ENCODE data around the gene KRTAP17-1. TPM values are rescaled to one million over a fixed set of nuclear protein-coding genes. Genes with fewer than 3 reads are reported as not detected.
"Not testable (repeated sequence)": the region's sequence is repeated elsewhere in the genome, so short reads cannot be mapped to it uniquely, and the experiment has no call there.

Gene KRTAP17-1
- total RNA-seq, 1 donor from 2014 or later: not detected

- no peak overlapping the region for H3K4me3 Mint-ChIP-seq
- intact Hi-C loops (cut with micrococcal nuclease): no loop called here
- H3K4me1 Mint-ChIP-seq: peaks cover 27% of the 10 kb centered on the region
- no peak for DNase-seq
- H3K36me3 Mint-ChIP-seq (ENCODE audit: low read depth): no peaks in the 10 kb centered on the region
- H3K9me3 Mint-ChIP-seq: no peaks in the 10 kb centered on the region
- H3K27me3 Mint-ChIP-seq: peaks cover 6% of the 10 kb centered on the region
- no peak overlapping the region for H3K27ac Mint-ChIP-seq
Measured at GRCh38 chr17:41307647-41308046, 7.9 kb downstream of the KRTAP17-1 start.

GRCh38 chr17:41304091-41304490 lies 11.4 kb downstream of the KRTAP17-1 start:
- peaks cover 4% of the 10 kb centered on the region for H3K9me3 Mint-ChIP-seq
- peaks cover 15% of the 10 kb centered on the region for H3K4me1 Mint-ChIP-seq
- H3K27ac Mint-ChIP-seq: no peak overlapping the region
- H3K27me3 Mint-ChIP-seq: no peaks in the 10 kb centered on the region
- intact Hi-C loops (cut with micrococcal nuclease): no loop called here
- no peaks in the 10 kb centered on the region for H3K36me3 Mint-ChIP-seq (ENCODE audit: low read depth)
- no peak overlapping the region for H3K4me3 Mint-ChIP-seq
- DNase-seq: no peak

GRCh38 chr17:41302981-41303380 lies 12.5 kb downstream of the KRTAP17-1 start:
- intact Hi-C loops (cut with micrococcal nuclease): no loop called here
- no peaks in the 10 kb centered on the region for H3K27me3 Mint-ChIP-seq
- no peaks in the 10 kb centered on the region for H3K36me3 Mint-ChIP-seq (ENCODE audit: low read depth)
- H3K9me3 Mint-ChIP-seq: peaks cover 4% of the 10 kb centered on the region
- no peak for DNase-seq
- H3K4me1 Mint-ChIP-seq: peaks cover 4% of the 10 kb centered on the region
- H3K27ac Mint-ChIP-seq: no peak overlapping the region
- H3K4me3 Mint-ChIP-seq: no peak overlapping the region

GRCh38 chr17:41301916-41302901 lies 13.3 kb downstream of the KRTAP17-1 start, which contains the start of gene KRTAP29-1:
Gene KRTAP29-1 (minus strand): TSS chr17:41302851. CDS start chr17:41302851, 0 bp downstream.
- Mint-ChIP-seq H3K27me3 (no peaks in the 10 kb centered on the region), H3K9me3 (peaks cover 4% of the 10 kb centered on the region), H3K36me3 (ENCODE audit: low read depth) (no peaks in the 10 kb centered on the region), H3K4me1 (no peaks in the 10 kb centered on the region), H3K4me3 (no peak within 1 kb of the TSS), H3K27ac (no peak within 1 kb of the TSS)
- DNase-seq: no peak
- intact Hi-C loops (cut with micrococcal nuclease): no loop called here

DNA sequence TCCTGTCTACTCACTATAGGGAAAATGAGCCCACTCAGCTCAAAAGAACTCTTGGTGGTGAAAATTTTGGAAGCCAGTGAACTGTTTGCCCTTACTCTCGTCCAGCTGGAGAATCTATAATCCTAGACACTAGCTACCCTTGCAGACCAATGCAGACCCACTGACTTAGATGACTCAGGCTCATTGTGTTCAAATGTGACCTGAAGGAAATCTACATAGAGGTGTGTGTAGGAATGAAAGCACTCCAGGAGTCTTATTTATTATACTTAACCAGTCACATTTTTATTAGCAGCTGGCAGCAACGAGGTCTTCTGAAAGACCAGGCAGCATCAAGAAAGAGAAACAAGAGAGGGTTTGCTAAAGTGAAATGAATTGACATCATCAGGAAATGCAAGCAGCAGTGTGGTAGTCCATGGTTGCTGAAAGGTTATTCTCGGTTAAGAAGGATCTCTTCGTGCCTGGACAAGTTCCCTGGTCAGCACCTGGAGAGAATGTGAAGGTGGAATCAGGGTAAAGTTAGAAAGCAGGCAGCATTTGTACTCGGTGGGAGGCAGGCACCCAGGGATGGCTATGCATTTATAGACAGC lies 14.2 kb downstream of the KRTAP17-1 start:
- intact Hi-C loops (cut with micrococcal nuclease): no loop called here
- Mint-ChIP-seq H3K9me3 (peaks cover 4% of the 10 kb centered on the region), H3K4me1 (no peaks in the 10 kb centered on the region), H3K36me3 (ENCODE audit: low read depth) (no peaks in the 10 kb centered on the region), H3K27ac (no peak overlapping the region), H3K27me3 (no peaks in the 10 kb centered on the region), H3K4me3 (no peak overlapping the region)
- no peak for DNase-seq

GRCh38 chr17:41298458-41299135 lies 16.9 kb downstream of the KRTAP17-1 start:
- no peak overlapping the region for H3K27ac Mint-ChIP-seq
- H3K4me1 Mint-ChIP-seq: no peaks in the 10 kb centered on the region
- peaks cover 4% of the 10 kb centered on the region for H3K9me3 Mint-ChIP-seq
- peaks cover 2% of the 10 kb centered on the region for H3K27me3 Mint-ChIP-seq
- no peaks in the 10 kb centered on the region for H3K36me3 Mint-ChIP-seq (ENCODE audit: low read depth)
- H3K4me3 Mint-ChIP-seq: no peak overlapping the region
- peak; percentile 43 for DNase-seq
- intact Hi-C loops (cut with micrococcal nuclease): loop anchor here (5.0 kb wide), 1 partner anchor 41 kb away; the partner anchor contains the start of gene KRTAP9-9

DNA sequence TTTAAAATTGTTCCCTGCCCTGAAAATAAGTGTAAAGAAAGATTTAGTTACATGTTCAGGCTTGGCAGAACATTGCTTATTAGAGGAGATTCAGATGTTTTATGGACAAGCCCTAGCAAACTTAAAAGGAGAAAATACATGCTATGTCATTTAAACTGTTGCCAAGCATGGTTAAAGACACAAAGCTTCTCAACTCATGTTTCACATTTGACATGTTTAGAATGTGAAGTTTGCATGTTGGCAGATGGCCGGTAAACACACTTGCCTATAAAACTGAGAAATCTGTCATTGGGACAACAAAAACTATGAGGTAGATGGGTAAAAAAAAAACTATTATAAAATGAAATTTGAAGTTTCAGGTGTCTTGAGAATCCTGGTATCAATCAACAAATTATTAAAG lies 18.7 kb downstream of the KRTAP17-1 start:
- Mint-ChIP-seq H3K36me3 (ENCODE audit: low read depth) (no peaks in the 10 kb centered on the region), H3K9me3 (peaks cover 4% of the 10 kb centered on the region), H3K27ac (no peak overlapping the region), H3K4me1 (no peaks in the 10 kb centered on the region), H3K4me3 (no peak overlapping the region), H3K27me3 (peaks cover 2% of the 10 kb centered on the region)
- DNase-seq: peak; percentile 23
- intact Hi-C loops (cut with micrococcal nuclease): loop anchor here (5.0 kb wide), 1 partner anchor 40 kb away; the partner anchor contains the start of gene KRTAP9-9

DNA sequence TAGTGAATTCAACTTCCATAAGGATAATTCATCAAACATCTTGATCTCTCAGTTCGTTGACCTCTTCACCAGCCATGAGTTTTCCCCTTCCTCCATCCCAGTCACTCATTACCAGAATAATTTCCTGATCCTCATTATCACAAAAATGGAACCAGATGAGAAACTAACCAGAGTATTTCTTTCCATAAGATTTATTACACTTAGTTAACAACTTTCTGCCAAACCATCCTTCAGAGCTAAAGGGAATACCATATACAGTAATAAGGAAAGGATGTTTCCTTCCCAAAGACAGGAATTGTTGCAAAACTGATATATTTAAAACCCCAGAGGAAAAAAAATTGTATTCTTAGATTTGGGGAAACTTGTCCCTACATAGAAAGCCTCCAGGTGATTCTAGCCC lies 21.5 kb downstream of the KRTAP17-1 start:
- no peak for DNase-seq
- no peaks in the 10 kb centered on the region for H3K4me1 Mint-ChIP-seq
- no peak overlapping the region for H3K27ac Mint-ChIP-seq
- no peaks in the 10 kb centered on the region for H3K9me3 Mint-ChIP-seq
- H3K4me3 Mint-ChIP-seq: no peak overlapping the region
- H3K27me3 Mint-ChIP-seq: peaks cover 2% of the 10 kb centered on the region
- intact Hi-C loops (cut with micrococcal nuclease): no loop called here
- H3K36me3 Mint-ChIP-seq (ENCODE audit: low read depth): no peaks in the 10 kb centered on the region

DNA sequence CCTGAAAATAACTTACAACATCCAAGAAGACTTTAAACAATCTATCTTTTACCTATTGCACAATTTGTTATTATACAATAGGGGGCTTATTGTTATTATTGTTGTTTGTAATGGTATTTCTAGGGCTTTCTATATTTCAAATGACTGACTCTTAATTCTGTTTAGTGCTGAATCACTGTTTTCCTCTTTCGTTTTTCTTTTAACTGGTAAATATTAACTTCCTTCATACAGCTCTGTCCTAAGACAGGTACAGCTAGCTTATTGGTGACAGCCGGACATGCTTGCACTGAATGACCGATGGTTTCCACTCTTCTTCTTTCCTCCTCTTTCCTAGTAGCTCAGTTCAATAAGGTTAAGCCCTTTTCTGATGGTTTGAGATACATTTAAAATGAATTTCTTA lies 28.5 kb downstream of the KRTAP17-1 start:
- H3K9me3 Mint-ChIP-seq: no peaks in the 10 kb centered on the region
- no peaks in the 10 kb centered on the region for H3K36me3 Mint-ChIP-seq (ENCODE audit: low read depth)
- intact Hi-C loops (cut with micrococcal nuclease): no loop called here
- H3K27me3 Mint-ChIP-seq: no peaks in the 10 kb centered on the region
- no peaks in the 10 kb centered on the region for H3K4me1 Mint-ChIP-seq
- DNase-seq: peak; percentile 4
- no peak overlapping the region for H3K27ac Mint-ChIP-seq
- no peak overlapping the region for H3K4me3 Mint-ChIP-seq

DNA sequence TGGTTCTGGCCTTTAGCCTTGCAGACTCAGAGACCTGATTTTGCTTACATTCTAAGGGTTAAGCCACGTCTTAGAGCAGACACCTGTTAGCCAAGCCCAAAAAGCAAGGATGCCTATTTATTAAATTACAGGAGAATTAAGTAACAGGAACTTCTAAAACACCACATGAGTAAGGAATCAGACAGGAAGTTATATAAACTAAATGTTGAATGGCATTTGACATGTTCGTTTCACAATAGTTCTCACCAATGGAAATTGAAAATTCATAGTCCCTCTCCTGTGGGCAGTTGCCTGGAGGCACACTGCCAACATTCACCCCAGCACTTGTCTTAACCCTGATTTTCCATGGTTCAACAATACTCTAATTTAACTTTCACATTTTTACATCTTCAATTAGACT lies 31.0 kb downstream of the KRTAP17-1 start:
- peak; percentile 32 for DNase-seq
- Mint-ChIP-seq H3K4me3 (no peak overlapping the region), H3K27ac (no peak overlapping the region), H3K9me3 (no peaks in the 10 kb centered on the region), H3K27me3 (no peaks in the 10 kb centered on the region), H3K4me1 (no peaks in the 10 kb centered on the region), H3K36me3 (ENCODE audit: low read depth) (no peaks in the 10 kb centered on the region)
- intact Hi-C loops (cut with micrococcal nuclease): no loop called here

DNA sequence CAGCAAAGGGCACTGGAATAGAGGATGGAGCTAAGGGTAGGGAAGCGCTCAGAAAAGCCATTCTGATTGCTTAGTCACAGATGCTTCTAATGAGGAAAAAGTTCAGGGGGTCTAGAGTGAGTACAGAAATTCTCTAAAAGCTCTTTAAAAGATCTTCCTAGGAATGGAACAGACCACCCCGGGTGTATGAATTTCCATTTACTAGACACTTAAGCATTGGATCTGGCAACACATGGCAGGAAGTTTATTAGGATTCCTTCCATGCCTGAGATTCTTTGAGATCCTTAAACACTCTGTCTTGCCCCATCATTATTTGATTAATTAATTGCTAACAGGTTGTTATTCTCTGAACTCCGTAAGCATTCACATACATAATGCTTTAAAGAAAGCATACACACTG lies 31.5 kb downstream of the KRTAP17-1 start:
- no peaks in the 10 kb centered on the region for H3K4me1 Mint-ChIP-seq
- no peaks in the 10 kb centered on the region for H3K36me3 Mint-ChIP-seq (ENCODE audit: low read depth)
- peak; percentile 11 for DNase-seq
- H3K9me3 Mint-ChIP-seq: no peaks in the 10 kb centered on the region
- intact Hi-C loops (cut with micrococcal nuclease): no loop called here
- no peaks in the 10 kb centered on the region for H3K27me3 Mint-ChIP-seq
- H3K27ac Mint-ChIP-seq: no peak overlapping the region
- H3K4me3 Mint-ChIP-seq: no peak overlapping the region

GRCh38 chr17:41278176-41278955 lies 37.1 kb downstream of the KRTAP17-1 start:
- intact Hi-C loops (cut with micrococcal nuclease): no loop called here
- no peak overlapping the region for H3K4me3 Mint-ChIP-seq

DNA sequence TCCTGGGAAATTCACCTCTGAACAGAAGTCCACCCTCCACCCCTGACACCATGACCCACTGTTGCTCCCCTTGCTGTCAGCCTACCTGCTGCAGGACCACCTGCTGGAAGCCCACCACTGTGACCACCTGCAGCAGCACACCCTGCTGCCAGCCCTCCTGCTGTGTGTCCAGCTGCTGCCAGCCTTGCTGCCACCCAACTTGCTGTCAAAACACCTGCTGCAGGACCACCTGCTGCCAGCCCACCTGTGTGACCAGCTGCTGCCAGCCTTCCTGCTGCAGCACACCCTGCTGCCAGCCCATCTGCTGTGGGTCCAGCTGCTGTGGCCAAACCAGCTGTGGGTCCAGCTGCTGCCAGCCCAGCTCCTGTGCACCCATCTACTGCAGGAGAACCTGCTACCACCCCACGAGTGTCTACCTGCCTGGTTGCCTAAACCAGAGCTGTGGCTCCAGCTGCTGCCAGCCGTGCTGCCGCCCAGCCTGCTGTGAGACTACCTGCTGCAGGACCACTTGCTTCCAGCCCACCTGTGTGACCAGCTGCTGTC lies 39.8 kb downstream of the KRTAP17-1 start, which contains the start of gene KRTAP9-7:
Gene KRTAP9-7 (plus strand): TSS at position 51 of the 543 bp plus-strand sequence. CDS start 0 bp downstream, at position 51.
- intact Hi-C loops (cut with micrococcal nuclease); H3K9me3 Mint-ChIP-seq; H3K27ac Mint-ChIP-seq; H3K36me3 Mint-ChIP-seq (ENCODE audit: low read depth); H3K4me3 Mint-ChIP-seq; H3K4me1 Mint-ChIP-seq: not testable (repeated sequence)
- DNase-seq: peak; percentile 45
- peaks cover 11% of the 10 kb centered on the region for H3K27me3 Mint-ChIP-seq

More at GRCh38 chr17:41278176-41278955, 37.1 kb downstream of the KRTAP17-1 start:
- Mint-ChIP-seq H3K27ac (no peak overlapping the region), H3K36me3 (ENCODE audit: low read depth) (no peaks in the 10 kb centered on the region), H3K9me3 (no peaks in the 10 kb centered on the region), H3K27me3 (peaks cover 11% of the 10 kb centered on the region), H3K4me1 (no peaks in the 10 kb centered on the region)
- peak; percentile 13 for DNase-seq

All from activated CD4-positive, alpha-beta T cell treated with anti-CD3 and anti-CD28 coated beads, Interleukin-2, amount 10 ng/mL, durations not matched to agents 24 days and 14 days (primary cell).